Aorta (tissue), 5 donors: ENCODE results near the gene ARHGAP15. TPM values are rescaled to one million over a fixed set of nuclear protein-coding genes. Genes with fewer than 3 reads are reported as not detected.

ENCODE experiments used
- ATAC-seq: fragments of 200-7000 bp; cut with Tn5 transposase; one replicate; pipeline ENCODE4 v1.9.1; 2022; ENCODE audit warnings: moderate library complexity; ENCODE audit not compliant: low FRiP score
- DNase-seq, 2 donors: peaks; one replicate each; pipeline ENCODE4 v3.0.0-alpha.2; 2020
- H3K27ac ChIP-seq, 2 donors: one replicate each; pipeline ENCODE4 v1.5.1; 2013; ENCODE audit warnings: low read length in 2 of 2, mild to moderate bottlenecking in 2 of 2, moderate library complexity in 2 of 2, control low read depth in 1 of 2, inconsistent platforms in 1 of 2, low read depth in 1 of 2
- H3K27me3 ChIP-seq, 2 donors: one replicate each; pipeline ENCODE4 v1.6.1; 2013; ENCODE audit warnings: control low read depth in 1 of 2, low read length in 1 of 2, mild to moderate bottlenecking in 1 of 2, moderate library complexity in 1 of 2; ENCODE audit not compliant: insufficient read depth in 2 of 2, control insufficient read depth in 1 of 2
- H3K36me3 ChIP-seq, 2 donors: one replicate each; pipeline ENCODE4 v1.6.1; 2013; ENCODE audit warnings: control low read depth in 1 of 2, low read length in 1 of 2, mild to moderate bottlenecking in 1 of 2; ENCODE audit not compliant: insufficient read depth in 2 of 2, control insufficient read depth in 1 of 2
- H3K4me1 ChIP-seq, 2 donors: one replicate each; pipeline ENCODE4 v1.6.1; 2013; ENCODE audit warnings: low read length in 2 of 2, control low read depth in 1 of 2, mild to moderate bottlenecking in 1 of 2, moderate library complexity in 1 of 2; ENCODE audit not compliant: insufficient read depth in 2 of 2, control insufficient read depth in 1 of 2
- H3K4me3 ChIP-seq, 2 donors: one replicate each; pipeline ENCODE4 v1.5.1; 2013; ENCODE audit warnings: low read length in 2 of 2, control low read depth in 1 of 2, mild to moderate bottlenecking in 1 of 2
- H3K9me3 ChIP-seq: one replicate; pipeline ENCODE4 v1.6.1; 2013; ENCODE audit warnings: mild to moderate bottlenecking, low read length; ENCODE audit not compliant: control insufficient read depth
- WGBS, 2 donors: extraction: QIAGEN DNeasy Blood & Tissue Kit; methylation state at CpG; one replicate each; pipeline ENCODE4 v1.1.7; 2013; 5-methylcytosine and 5-hydroxymethylcytosine counted together
- intact Hi-C, 2 donors: fragments of 100-400 bp; cut with DNase I; formaldehyde crosslinking; loops; one replicate each; pipeline versions ENCODE4 v1.14.2 to v1.15.0; 2022
- polyA plus RNA-seq, 2 donors: library from polyadenylated mRNA; stranded (reverse); fragments of 200-250 nt; gene quantifications; one replicate each; pipeline ENCODE4 v1.2.3, GENCODE V29; 2013
- total RNA-seq, 2 donors: library from RNA; stranded (reverse); fragmentation: NEBNext Ultra II Directional; extraction: Animal tissue kit (Norgen Biotek cat#: 25700); gene quantifications; one replicate each; pipeline ENCODE4 v1.2.1, GENCODE V29; 2021
- donor health status: healthy with polysubstance abuse.
- donor health status: Bipolar disorder and iron deficiency.
- donor health status: DM: no; HTN: no; CAD: no.
- donor health status: DM: no; HTN: no; CAD: no.
- donor health status: DM: yes; HTN: yes; CAD: no.

The ARHGAP15 gene
- total and polyA plus RNA-seq, 4 donors, result 9.8 to 26.2 (median 12.8) TPM

GRCh38 chr2:143682436-143683055, 553.3 kb downstream of the ARHGAP15 start:
- Histone ChIP-seq H3K9me3 (no peaks in the 10 kb centered on the region), H3K36me3 (no peaks in the 10 kb centered on the region), H3K27ac (no peak overlapping the region), H3K4me1 (no peaks in the 10 kb centered on the region), H3K4me3 (no peak overlapping the region), H3K27me3 (no peaks in the 10 kb centered on the region)
- WGBS, 2 donors, result 77 to 82% methylated on average over 5 of the region's 5 CpGs
- intact Hi-C loops, result no loop called here
- no peak for ATAC-seq
- DNase-seq, result no peak

- no peaks in the 10 kb centered on the region for H3K4me1 ChIP-seq
- ATAC-seq (no peak), DNase-seq (no peak)
- intact Hi-C loops, result no loop called here
- no peaks in the 10 kb centered on the region for H3K27me3 ChIP-seq
- no peak overlapping the region for H3K4me3 ChIP-seq
- WGBS, 2 donors, result 94 to 96% methylated on average over 1 of the region's 1 CpG
- no peaks in the 10 kb centered on the region for H3K36me3 ChIP-seq
- H3K9me3 ChIP-seq, result no peaks in the 10 kb centered on the region
- no peak overlapping the region for H3K27ac ChIP-seq
Measured at GRCh38 chr2:143683977-143684376, 554.8 kb downstream of the ARHGAP15 start.

- ATAC-seq, result no peak
- Histone ChIP-seq H3K9me3 (no peaks in the 10 kb centered on the region), H3K27ac (no peak overlapping the region), H3K4me3 (no peak overlapping the region), H3K27me3 (no peaks in the 10 kb centered on the region), H3K36me3 (no peaks in the 10 kb centered on the region), H3K4me1 (no peaks in the 10 kb centered on the region)
- WGBS, 2 donors, result 93 to 94% methylated on average over 11 of the region's 11 CpGs
- intact Hi-C loops, result no loop called here
- no peak for DNase-seq
Measured at GRCh38 chr2:143684551-143685320, 555.5 kb downstream of the ARHGAP15 start.

- WGBS, 2 donors, result 86 to 90% methylated on average over 6 of the region's 6 CpGs
- Histone ChIP-seq H3K4me1 (no peaks in the 10 kb centered on the region), H3K27me3 (no peaks in the 10 kb centered on the region), H3K9me3 (no peaks in the 10 kb centered on the region), H3K27ac (no peak overlapping the region), H3K36me3 (no peaks in the 10 kb centered on the region), H3K4me3 (no peak overlapping the region)
- ATAC-seq, result no peak
- intact Hi-C loops, result no loop called here
- DNase-seq, result no peak
Measured at GRCh38 chr2:143685421-143686078, 556.3 kb downstream of the ARHGAP15 start.

GRCh38 chr2:143686585-143687164, 557.5 kb downstream of the ARHGAP15 start:
- no peak for ATAC-seq
- intact Hi-C loops, result no loop called here
- Histone ChIP-seq H3K36me3 (no peaks in the 10 kb centered on the region), H3K27ac (no peak overlapping the region), H3K4me1 (no peaks in the 10 kb centered on the region), H3K9me3 (no peaks in the 10 kb centered on the region), H3K4me3 (no peak overlapping the region), H3K27me3 (peaks cover 0 to 2% of the 10 kb centered on the region in 2 donors)
- DNase-seq, result no peak
- 66% methylated on average over 5 of the region's 5 CpGs for WGBS, 2 donors

GRCh38 chr2:143688248-143688647, 559.0 kb downstream of the ARHGAP15 start:
- ATAC-seq, result no peak
- WGBS, 2 donors, result 96 to 97% methylated on average over 2 of the region's 2 CpGs

GRCh38 chr2:143688815-143689214, 559.6 kb downstream of the ARHGAP15 start:
- no peaks in the 10 kb centered on the region for H3K36me3 ChIP-seq
- no peak overlapping the region for H3K27ac ChIP-seq
- ATAC-seq (no peak), DNase-seq (no peak)
- no peak overlapping the region for H3K4me3 ChIP-seq
- 81 to 82% methylated on average over 2 of the region's 2 CpGs for WGBS, 2 donors
- no peaks in the 10 kb centered on the region for H3K9me3 ChIP-seq
- intact Hi-C loops, result no loop called here
- H3K27me3 ChIP-seq, result peaks cover 0 to 3% of the 10 kb centered on the region in 2 donors
- no peaks in the 10 kb centered on the region for H3K4me1 ChIP-seq

More at GRCh38 chr2:143688248-143688647, 559.0 kb downstream of the ARHGAP15 start:
- no peak for DNase-seq
- intact Hi-C loops, result no loop called here
- Histone ChIP-seq H3K4me3 (no peak overlapping the region), H3K36me3 (no peaks in the 10 kb centered on the region), H3K27me3 (peaks cover 0 to 3% of the 10 kb centered on the region in 2 donors), H3K27ac (no peak overlapping the region), H3K9me3 (no peaks in the 10 kb centered on the region), H3K4me1 (no peaks in the 10 kb centered on the region)

- intact Hi-C loops, result no loop called here
- peaks cover 0 to 3% of the 10 kb centered on the region in 2 donors for H3K27me3 ChIP-seq
- no peaks in the 10 kb centered on the region for H3K9me3 ChIP-seq
- H3K4me1 ChIP-seq, result no peaks in the 10 kb centered on the region
- 53% methylated on average over 1 of the region's 1 CpG for WGBS, 2 donors
- no peak overlapping the region for H3K27ac ChIP-seq
- ATAC-seq (no peak), DNase-seq (no peak)
- no peaks in the 10 kb centered on the region for H3K36me3 ChIP-seq
- H3K4me3 ChIP-seq, result no peak overlapping the region
Measured at GRCh38 chr2:143689541-143689940, 560.3 kb downstream of the ARHGAP15 start.
